K562 (cell line): Measurements from ENCODE around the gene ABCA7. TPM values are rescaled to one million over a fixed set of nuclear protein-coding genes. Genes with fewer than 3 reads are reported as not detected.

Source experiments
- HDGF ChIP-seq: fragments of 450-650 bp; IDR thresholded peaks from 2 replicates; pipeline ENCODE4 v1.6.1; 2016
- RBM22 ChIP-seq: fragments of 200-400 bp; formaldehyde crosslinking; IDR thresholded peaks from 2 replicates; pipeline ENCODE4 v1.6.1; 2018; ENCODE audit warnings: low read length, low read depth; ENCODE audit not compliant: poor library complexity, severe bottlenecking
- YY1 ChIP-seq, 3 experiments: IDR thresholded peaks; 2 replicates each; pipeline ENCODE4 v1.6.1; 2011; ENCODE audit warnings: low read length in 2 of 3, mild to moderate bottlenecking in 2 of 3, moderate library complexity in 2 of 3, borderline replicate concordance in 1 of 3, control low read depth in 1 of 3, low read depth in 1 of 3; ENCODE audit not compliant: insufficient read depth in 3 of 3, insufficient replicate concordance in 2 of 3, control insufficient read depth in 1 of 3, insufficient read length in 1 of 3; ENCODE audit errors: extremely low read depth in 1 of 3
- ZNF707 ChIP-seq: fragments of 250-450 bp; sonication (Bioruptor Pico); conservative IDR thresholded peaks from 2 replicates; pipeline ENCODE4 v1.8.0; 2022; ENCODE audit warnings: inconsistent platforms, mild to moderate bottlenecking, moderate library complexity
- polyA plus RNA-seq, 8 experiments: library from polyadenylated mRNA; depleted of rRNA in 4 of 8; stranded (reverse) in 5 of 8; unstranded in 3 of 8; fragments of >200 nt; fragmentation: Nextera tagmentation in 2 of 8; fragmentation: Illumina TruSeq in 1 of 8; extraction: Ambion mirVana in 2 of 8; extraction: Trizol in 1 of 8; gene quantifications; 2 replicates each; pipeline versions ENCODE4 v1.2.1 to v1.2.3, GENCODE V29; 2011 to 2014; ENCODE audit warnings: inconsistent platforms in 1 of 8, missing spikeins in 1 of 8
- total RNA-seq, 7 experiments: library from RNA; depleted of rRNA in 6 of 7; stranded (reverse); fragments of >200 nt in 6 of 7; fragmentation: Illumina TruSeq in 2 of 7; extraction: Trizol in 2 of 7; gene quantifications; 2 replicates each; pipeline versions ENCODE4 v1.2.1 to v1.2.3, GENCODE V29; 2011 to 2021; ENCODE audit warnings: low replicate concordance in 1 of 7
- TF ChIP-seq, protein P1 (sequence below): fragments of 200-800 bp; sonication (Bioruptor generic); IDR thresholded peaks from 2 replicates; pipeline ENCODE4 v1.6.1; 2017; ENCODE audit warnings: missing genetic modification characterization, missing compliant biosample characterization

The ABCA7 gene
- total and polyA plus RNA-seq, 9 of the 15 experiments (the other 6 are each of a cell fraction or from before 2014, with no cell fraction given), result 2.3 to 96.1 (median 31.2) TPM

- TF ChIP-seq YY1 (IDR thresholded peaks at IDR 0.05; ENCODE audit: borderline replicate concordance in 1 of 3, control insufficient read depth in 1 of 3, extremely low read depth in 1 of 3, insufficient read depth in 3 of 3, insufficient read length in 1 of 3, insufficient replicate concordance in 2 of 3, low read depth in 1 of 3, low read length in 2 of 3) (peak in 1 of 3 experiments; percentile 24), ZNF707 (no peak), HDGF (0 out of 2 replicates have a peak, but pooled peaks have one; percentile 55), RBM22 (peak; percentile 48)
- TF ChIP-seq, protein P1, sequence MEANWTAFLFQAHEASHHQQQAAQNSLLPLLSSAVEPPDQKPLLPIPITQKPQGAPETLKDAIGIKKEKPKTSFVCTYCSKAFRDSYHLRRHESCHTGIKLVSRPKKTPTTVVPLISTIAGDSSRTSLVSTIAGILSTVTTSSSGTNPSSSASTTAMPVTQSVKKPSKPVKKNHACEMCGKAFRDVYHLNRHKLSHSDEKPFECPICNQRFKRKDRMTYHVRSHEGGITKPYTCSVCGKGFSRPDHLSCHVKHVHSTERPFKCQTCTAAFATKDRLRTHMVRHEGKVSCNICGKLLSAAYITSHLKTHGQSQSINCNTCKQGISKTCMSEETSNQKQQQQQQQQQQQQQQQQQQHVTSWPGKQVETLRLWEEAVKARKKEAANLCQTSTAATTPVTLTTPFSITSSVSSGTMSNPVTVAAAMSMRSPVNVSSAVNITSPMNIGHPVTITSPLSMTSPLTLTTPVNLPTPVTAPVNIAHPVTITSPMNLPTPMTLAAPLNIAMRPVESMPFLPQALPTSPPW (CRISPR knock-in tag), result peak; percentile 52; the same call in 1 of the 2 replicates
- TF ChIP-seq, all 486 proteins: peak for 19
These were observed 23.4 kb downstream of the ABCA7 start (continued) for GRCh38 chr19:1063030-1063908.
